Hematopoietic multipotent progenitor cell treated with erythropoietin and hydrocortisone succinate and interleukin-3 and kit ligand, for 4 days (in vitro differentiated cells): ENCODE measurements around the gene IKZF2.

Source experiments
- DNase-seq: peaks from one replicate; pipeline ENCODE4 v3.0.0-alpha.2; 2015

IKZF2 gene

DNA sequence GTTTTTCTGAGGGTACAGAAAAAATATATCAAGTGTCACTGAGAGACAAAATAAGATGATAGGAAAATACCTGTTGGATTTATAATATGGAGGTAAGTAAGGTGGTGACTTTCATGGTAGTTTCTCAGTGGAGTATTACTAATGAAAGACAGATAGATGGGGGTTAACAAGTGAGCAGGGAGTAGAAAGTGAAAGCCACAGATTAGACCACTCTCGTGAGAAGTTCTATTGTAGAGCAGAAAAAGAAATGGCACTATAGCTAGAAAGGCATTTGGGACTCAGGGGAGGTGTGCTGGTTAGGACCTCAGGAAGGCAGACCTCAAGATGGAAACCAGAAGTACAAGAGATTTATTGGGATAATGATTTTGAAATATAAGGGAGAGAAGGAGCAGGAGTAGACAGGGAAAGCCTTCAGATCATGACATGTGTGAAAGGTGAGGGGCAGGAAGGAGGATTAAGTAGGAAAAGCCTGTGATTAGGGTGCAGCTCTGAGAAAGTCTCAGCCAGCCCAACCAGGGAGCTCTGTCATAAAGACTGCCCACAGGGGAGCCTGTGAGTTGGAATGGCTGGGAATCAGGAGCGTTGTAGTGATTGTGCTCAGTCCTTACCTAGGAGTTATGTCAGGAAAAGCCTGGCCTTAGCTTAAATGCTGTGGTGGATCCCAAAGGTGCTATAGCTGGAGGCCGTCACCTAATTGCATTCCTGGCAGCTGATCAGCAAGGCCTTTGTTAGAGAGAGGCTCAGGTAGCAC, 198.1 kb downstream of the IKZF2 start:
- DNase-seq = no peak

DNA sequence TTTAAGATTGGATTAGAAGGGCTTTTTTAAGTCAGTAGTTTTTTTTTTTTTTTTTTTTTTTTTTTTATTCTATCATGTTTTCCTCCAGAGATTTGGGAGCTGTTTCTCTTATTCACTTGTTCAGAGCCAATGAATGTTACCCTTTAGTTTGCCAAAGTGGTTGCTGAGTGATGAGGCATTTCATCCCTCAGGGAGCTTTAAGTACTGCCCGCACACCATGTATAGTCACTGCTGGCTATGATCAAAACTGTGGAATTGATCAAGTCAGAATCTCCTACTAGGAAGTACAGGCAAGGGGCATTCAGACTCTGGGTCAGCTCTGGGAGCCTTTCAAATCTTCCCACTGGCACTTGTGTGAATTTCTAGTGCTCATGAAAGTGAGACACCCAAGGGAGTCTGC, 201.6 kb downstream of the IKZF2 start:
- DNase-seq = no peak
